Astrocyte (in vitro differentiated cells and primary cell): ENCODE data around the gene CTDP1. TPM values are rescaled to one million over a fixed set of nuclear protein-coding genes. Genes with fewer than 3 reads are reported as not detected.

Experiments
- DNase-seq: peaks from one replicate; pipeline ENCODE4 v3.0.0-alpha.2; 2010; ENCODE audit warnings: low read depth
- FAIRE-seq: peaks from 2 replicates; lab custom pipeline; 2011; peaks lifted over from hg19 to GRCh38; lab: Jason Lieb, UNC
- H2AFZ ChIP-seq: 2 replicates; pipeline ENCODE4 v1.6.0; 2012; ENCODE audit warnings: low read depth, low read length, inconsistent platforms
- H3K27ac ChIP-seq: 2 replicates; pipeline ENCODE4 v1.5.1; 2011; ENCODE audit warnings: low read depth, low read length, inconsistent platforms
- H3K27me3 ChIP-seq: 2 replicates; pipeline ENCODE4 v1.6.0; 2011; ENCODE audit warnings: low read length, inconsistent platforms; ENCODE audit not compliant: insufficient read depth
- H3K36me3 ChIP-seq: 2 replicates; pipeline ENCODE4 v1.5.1; 2011; ENCODE audit warnings: low read length, inconsistent platforms; ENCODE audit not compliant: insufficient read depth
- H3K4me1 ChIP-seq: 2 replicates; pipeline ENCODE4 v1.5.1; 2011; ENCODE audit warnings: low read length, inconsistent platforms; ENCODE audit not compliant: insufficient read depth
- H3K4me2 ChIP-seq: 2 replicates; pipeline ENCODE4 v1.6.0; 2012; ENCODE audit warnings: low read length, inconsistent platforms
- H3K4me3 ChIP-seq: 2 replicates; pipeline ENCODE4 v1.5.1; 2011; ENCODE audit warnings: low read depth, mild to moderate bottlenecking, low read length, inconsistent platforms; ENCODE audit not compliant: insufficient read depth
- H3K79me2 ChIP-seq: 2 replicates; pipeline ENCODE4 v1.6.0; 2012; ENCODE audit warnings: mild to moderate bottlenecking, low read length, inconsistent platforms; ENCODE audit not compliant: insufficient read depth
- H3K9ac ChIP-seq: 2 replicates; pipeline ENCODE4 v1.6.0; 2012; ENCODE audit warnings: mild to moderate bottlenecking, low read length, inconsistent platforms
- H3K9me3 ChIP-seq: 2 replicates; pipeline ENCODE4 v1.5.1; 2012; ENCODE audit warnings: low read depth, mild to moderate bottlenecking, low read length, inconsistent platforms; ENCODE audit not compliant: insufficient read depth
- H4K20me1 ChIP-seq: 2 replicates; pipeline ENCODE4 v1.6.0; 2012; ENCODE audit warnings: low read length, inconsistent platforms; ENCODE audit not compliant: insufficient read depth
- H3K27ac Mint-ChIP-seq: one replicate; pipeline ENCODE4 v1.8.0; 2021; ENCODE audit warnings: mild to moderate bottlenecking, mixed read lengths; ENCODE audit not compliant: unreplicated experiment
- H3K27me3 Mint-ChIP-seq: one replicate; pipeline ENCODE4 v1.8.0; 2021; ENCODE audit warnings: low read depth, mixed read lengths; ENCODE audit not compliant: unreplicated experiment
- H3K36me3 Mint-ChIP-seq: one replicate; pipeline ENCODE4 v1.8.0; 2021; ENCODE audit warnings: low read depth, mixed read lengths; ENCODE audit not compliant: unreplicated experiment
- H3K4me1 Mint-ChIP-seq: one replicate; pipeline ENCODE4 v1.8.0; 2021; ENCODE audit warnings: low read depth, mixed read lengths; ENCODE audit not compliant: unreplicated experiment
- H3K4me3 Mint-ChIP-seq: one replicate; pipeline ENCODE4 v1.8.0; 2021; ENCODE audit warnings: mild to moderate bottlenecking, moderate library complexity, mixed read lengths; ENCODE audit not compliant: unreplicated experiment
- H3K9me3 Mint-ChIP-seq: one replicate; pipeline ENCODE4 v1.8.0; 2021; ENCODE audit warnings: mild to moderate bottlenecking, mixed read lengths; ENCODE audit not compliant: unreplicated experiment
- CTCF ChIP-seq: IDR thresholded peaks from 2 replicates; pipeline ENCODE4 v1.5.1; 2011; ENCODE audit warnings: low read depth, mild to moderate bottlenecking, inconsistent platforms, low read length, moderate library complexity; ENCODE audit not compliant: insufficient read depth
- EZH2 ChIP-seq: IDR thresholded peaks from 2 replicates; pipeline ENCODE4 v1.6.1; 2012; ENCODE audit warnings: mild to moderate bottlenecking, low read length, inconsistent platforms; ENCODE audit not compliant: insufficient read depth
- total RNA-seq: library from RNA; stranded (reverse); gene quantifications from 2 replicates; pipeline ENCODE4 v1.2.1, GENCODE V29; 2021

CTDP1 gene
- total RNA-seq, 1 donor from 2014 or later = 31.7 TPM

DNA sequence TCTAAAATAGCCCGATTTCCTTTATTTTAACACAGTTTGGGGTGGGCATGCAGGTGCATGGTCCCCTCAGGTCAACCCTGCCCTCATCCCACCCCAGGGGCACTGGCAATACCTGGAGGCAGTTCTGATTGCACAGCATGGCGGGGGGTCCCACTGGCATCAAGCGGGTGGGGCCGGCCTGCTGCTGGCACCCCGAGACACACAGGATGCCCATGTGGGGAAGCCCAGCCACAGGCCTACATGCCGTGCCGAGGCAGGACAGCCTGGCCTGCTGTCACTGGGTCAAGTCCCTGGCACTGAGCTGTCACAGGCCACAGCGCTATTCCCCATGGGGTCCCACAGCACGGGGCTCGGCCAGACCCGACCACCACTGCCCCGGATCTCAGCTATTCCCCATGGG is 106.2 kb downstream of the CTDP1 start:
- Mint-ChIP-seq H3K27me3 (peaks cover 55% of the 10 kb centered on the region), H3K4me1 (peaks cover under 1% of the 10 kb centered on the region), H3K9me3 (peaks cover 7% of the 10 kb centered on the region), H3K36me3 (peaks cover 2% of the 10 kb centered on the region), H3K27ac (no peak overlapping the region), H3K4me3 (no peak overlapping the region)
- Histone ChIP-seq H3K27ac (no peak overlapping the region), H3K4me2 (no peak overlapping the region), H3K4me1 (peaks cover under 1% of the 10 kb centered on the region), H3K9ac (no peak overlapping the region), H3K79me2 (no peaks in the 10 kb centered on the region), H3K27me3 (peaks cover 24% of the 10 kb centered on the region), H3K4me3 (no peak overlapping the region), H3K36me3 (no peaks in the 10 kb centered on the region), H2AFZ (no peak overlapping the region), H4K20me1 (no peaks in the 10 kb centered on the region), H3K9me3 (peaks cover 4% of the 10 kb centered on the region)
- FAIRE-seq = no peak
- TF ChIP-seq CTCF (no peak), EZH2 (no peak)
- DNase-seq = no peak

GRCh38 chr18:79786304-79786703 is 106.7 kb downstream of the CTDP1 start:
- Mint-ChIP-seq H3K27ac (no peak overlapping the region), H3K36me3 (peaks cover 2% of the 10 kb centered on the region), H3K27me3 (peaks cover 55% of the 10 kb centered on the region), H3K9me3 (peaks cover 7% of the 10 kb centered on the region), H3K4me1 (peaks cover 5% of the 10 kb centered on the region), H3K4me3 (no peak overlapping the region)
- Histone ChIP-seq H3K4me2 (no peak overlapping the region), H3K4me1 (peaks cover 4% of the 10 kb centered on the region), H3K79me2 (no peaks in the 10 kb centered on the region), H3K9ac (no peak overlapping the region), H4K20me1 (no peaks in the 10 kb centered on the region), H3K9me3 (peaks cover 4% of the 10 kb centered on the region), H2AFZ (no peak overlapping the region), H3K4me3 (no peak overlapping the region), H3K27me3 (peaks cover 24% of the 10 kb centered on the region), H3K36me3 (no peaks in the 10 kb centered on the region), H3K27ac (no peak overlapping the region)
- TF ChIP-seq EZH2 (no peak), CTCF (no peak)
- DNase-seq (no peak), FAIRE-seq (no peak)

- no peak overlapping the region for H3K4me3 Mint-ChIP-seq
These were observed 107.4 kb downstream of the CTDP1 start for GRCh38 chr18:79786786-79787526.

More at GRCh38 chr18:79786786-79787526, 107.4 kb downstream of the CTDP1 start:
- Histone ChIP-seq H3K27ac (no peak overlapping the region), H3K9me3 (peaks cover 4% of the 10 kb centered on the region), H3K79me2 (no peaks in the 10 kb centered on the region), H3K4me1 (peaks cover 8% of the 10 kb centered on the region), H3K4me3 (no peak overlapping the region), H2AFZ (no peak overlapping the region), H3K27me3 (peaks cover 24% of the 10 kb centered on the region), H3K4me2 (no peak overlapping the region), H4K20me1 (no peaks in the 10 kb centered on the region), H3K36me3 (no peaks in the 10 kb centered on the region), H3K9ac (no peak overlapping the region)
- peaks cover 7% of the 10 kb centered on the region for H3K9me3 Mint-ChIP-seq
- DNase-seq (no peak), FAIRE-seq (no peak)
- H3K27ac Mint-ChIP-seq = no peak overlapping the region
- peaks cover 53% of the 10 kb centered on the region for H3K27me3 Mint-ChIP-seq
- peaks cover 2% of the 10 kb centered on the region for H3K36me3 Mint-ChIP-seq
- no peak for TF ChIP-seq EZH2
- no peak for TF ChIP-seq CTCF
- H3K4me1 Mint-ChIP-seq = peaks cover 12% of the 10 kb centered on the region
